Measurements from ENCODE around the gene MINDY3.
"Not testable (repeated sequence)": the region's sequence is repeated elsewhere in the genome, so short reads cannot be mapped to it uniquely, and the experiment has no call there.

MINDY3 gene

DNA sequence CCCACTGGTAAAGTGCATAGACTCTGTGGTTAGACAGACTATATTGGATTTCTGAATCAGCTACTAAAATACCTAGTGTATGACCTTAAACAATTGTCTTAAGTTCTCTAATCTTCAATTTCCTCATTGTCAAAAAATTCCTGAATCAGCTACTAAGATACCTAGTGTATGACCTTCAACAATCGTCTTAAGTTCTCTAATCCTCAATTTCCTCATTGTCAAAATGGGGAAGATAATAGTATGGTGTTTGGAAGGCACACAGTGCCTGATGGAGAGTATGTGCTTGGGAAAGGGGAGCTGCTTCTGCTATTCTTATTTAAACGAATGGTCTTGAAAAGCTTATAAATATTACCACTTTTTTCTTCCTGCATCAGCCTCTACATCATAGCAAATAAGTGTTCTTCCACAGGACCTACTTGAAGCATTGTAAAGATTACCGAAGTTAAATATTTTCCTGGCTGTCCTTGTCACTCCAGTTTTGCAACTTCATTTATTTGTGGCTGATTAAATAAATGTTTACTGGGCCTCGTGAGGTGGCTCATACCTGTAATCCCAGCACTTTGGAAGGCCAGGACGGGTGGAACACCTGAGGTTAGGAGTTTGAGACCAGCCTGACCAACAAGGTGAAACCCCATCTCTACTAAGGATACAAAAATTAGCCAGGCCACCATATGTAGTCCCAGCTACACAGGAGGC, 76.2 kb downstream of the MINDY3 start:
- Histone ChIP-seq H3K4me3 (ENCODE audit: low read depth, low read length) (no peak overlapping the region), H3K27me3 (no peaks in the 10 kb centered on the region), H3K4me1 (no peaks in the 10 kb centered on the region), H3K36me3 (peaks cover 1% of the 10 kb centered on the region), H3K9me3 (no peaks in the 10 kb centered on the region)
- no peak for DNase-seq
- TF ChIP-seq, protein P1, sequence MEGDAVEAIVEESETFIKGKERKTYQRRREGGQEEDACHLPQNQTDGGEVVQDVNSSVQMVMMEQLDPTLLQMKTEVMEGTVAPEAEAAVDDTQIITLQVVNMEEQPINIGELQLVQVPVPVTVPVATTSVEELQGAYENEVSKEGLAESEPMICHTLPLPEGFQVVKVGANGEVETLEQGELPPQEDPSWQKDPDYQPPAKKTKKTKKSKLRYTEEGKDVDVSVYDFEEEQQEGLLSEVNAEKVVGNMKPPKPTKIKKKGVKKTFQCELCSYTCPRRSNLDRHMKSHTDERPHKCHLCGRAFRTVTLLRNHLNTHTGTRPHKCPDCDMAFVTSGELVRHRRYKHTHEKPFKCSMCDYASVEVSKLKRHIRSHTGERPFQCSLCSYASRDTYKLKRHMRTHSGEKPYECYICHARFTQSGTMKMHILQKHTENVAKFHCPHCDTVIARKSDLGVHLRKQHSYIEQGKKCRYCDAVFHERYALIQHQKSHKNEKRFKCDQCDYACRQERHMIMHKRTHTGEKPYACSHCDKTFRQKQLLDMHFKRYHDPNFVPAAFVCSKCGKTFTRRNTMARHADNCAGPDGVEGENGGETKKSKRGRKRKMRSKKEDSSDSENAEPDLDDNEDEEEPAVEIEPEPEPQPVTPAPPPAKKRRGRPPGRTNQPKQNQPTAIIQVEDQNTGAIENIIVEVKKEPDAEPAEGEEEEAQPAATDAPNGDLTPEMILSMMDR (IDR thresholded peaks at IDR 0.05; ENCODE audit: low read depth, low read length) = no peak

DNA sequence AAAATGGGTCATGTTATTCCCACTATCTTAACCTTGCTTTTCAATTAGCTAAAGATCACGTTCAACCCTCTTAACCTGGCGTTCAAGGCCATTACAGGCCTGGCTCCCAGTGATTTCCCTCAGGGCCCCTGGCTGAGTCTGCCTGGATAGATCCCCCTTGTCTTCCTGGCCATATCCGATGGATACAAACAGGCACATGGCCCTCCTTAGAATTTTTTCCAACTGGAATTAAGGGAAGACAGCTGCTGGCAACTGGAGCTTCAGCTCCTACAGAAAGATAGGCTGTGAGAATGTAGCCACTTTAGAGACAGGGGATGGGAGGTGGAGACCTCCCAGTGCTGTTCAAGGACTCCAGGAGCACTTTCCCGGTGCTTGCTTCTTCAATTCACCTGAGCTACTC, 77.5 kb downstream of the MINDY3 start:
- H3K4me3 ChIP-seq (ENCODE audit: low read depth, low read length) = no peak overlapping the region
- DNase-seq = peak; percentile 11
- H3K4me1 ChIP-seq = no peaks in the 10 kb centered on the region
- TF ChIP-seq, protein P1 (IDR thresholded peaks at IDR 0.05; ENCODE audit: low read depth, low read length) = no peak
- H3K27me3 ChIP-seq = no peaks in the 10 kb centered on the region
- H3K36me3 ChIP-seq = peaks cover 6% of the 10 kb centered on the region
- no peaks in the 10 kb centered on the region for H3K9me3 ChIP-seq

DNA sequence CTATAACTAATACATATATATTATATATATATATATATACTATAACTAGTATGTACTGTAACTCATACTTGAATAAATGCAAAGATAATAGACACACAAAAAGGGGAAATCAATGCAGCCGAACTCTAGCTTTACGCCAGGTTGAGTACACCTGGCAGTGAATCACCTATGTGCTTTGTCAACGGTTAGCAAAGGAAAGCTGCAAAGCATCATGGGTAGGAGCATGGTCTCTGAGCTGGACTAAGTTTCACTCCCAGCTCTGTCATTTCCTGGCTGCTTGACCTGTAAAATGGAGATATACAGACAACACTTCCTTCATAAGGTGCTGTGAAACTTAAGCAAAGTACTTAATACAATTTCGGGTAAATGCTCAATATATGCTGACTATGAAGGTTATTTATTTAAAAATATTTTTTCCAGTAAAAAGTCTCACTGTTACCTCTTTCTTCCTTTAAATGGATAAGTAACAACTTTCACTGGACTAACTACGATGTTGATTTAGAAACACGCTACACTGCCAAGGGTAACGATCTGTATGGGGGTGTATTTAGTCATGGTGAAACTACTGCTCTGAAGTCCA, 78.8 kb downstream of the MINDY3 start:
- no peak for DNase-seq
- Histone ChIP-seq H3K9me3 (no peaks in the 10 kb centered on the region), H3K36me3 (peaks cover 6% of the 10 kb centered on the region), H3K4me3 (ENCODE audit: low read depth, low read length) (no peak overlapping the region), H3K4me1 (no peaks in the 10 kb centered on the region), H3K27me3 (no peaks in the 10 kb centered on the region)
- TF ChIP-seq, protein P1 (IDR thresholded peaks at IDR 0.05; ENCODE audit: low read depth, low read length) = no peak

DNA sequence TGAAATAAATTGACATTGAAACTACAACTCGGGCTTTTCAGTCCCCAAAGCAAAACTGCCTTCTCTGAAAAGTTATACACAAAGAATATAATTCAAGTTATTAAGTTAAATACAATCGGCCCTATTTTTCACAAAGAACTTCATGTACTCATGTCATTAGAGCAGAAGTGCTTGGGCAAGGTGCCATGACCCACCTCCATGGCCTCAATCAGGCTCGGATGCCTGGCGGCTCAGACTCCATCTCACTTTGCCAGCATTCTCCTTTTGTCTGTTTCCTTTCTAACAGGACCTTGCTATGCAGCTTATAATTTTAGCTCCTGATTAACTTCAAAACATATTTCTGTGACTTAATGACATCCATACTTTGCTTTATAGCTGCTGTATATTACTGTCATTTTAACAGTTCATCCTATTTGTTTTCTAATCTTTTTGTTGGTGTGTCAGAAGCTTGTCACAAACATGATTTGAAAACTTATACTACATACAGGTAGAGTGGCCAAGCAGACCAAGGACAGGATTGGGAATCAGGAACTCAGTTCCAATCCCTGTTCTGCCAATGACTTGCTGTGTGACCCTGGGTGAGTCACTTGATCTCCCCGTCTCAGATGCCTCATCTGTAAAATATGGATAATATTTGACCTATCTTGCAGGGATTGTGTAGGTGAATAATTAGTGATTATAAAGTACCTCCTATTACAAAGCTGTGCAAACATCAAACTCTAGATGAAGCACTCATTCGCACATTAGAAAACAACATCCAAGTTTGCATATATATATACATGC, 79.8 kb downstream of the MINDY3 start:
- Histone ChIP-seq H3K36me3 (peaks cover 6% of the 10 kb centered on the region), H3K4me3 (ENCODE audit: low read depth, low read length) (no peak overlapping the region), H3K27me3 (no peaks in the 10 kb centered on the region), H3K9me3 (no peaks in the 10 kb centered on the region), H3K4me1 (no peaks in the 10 kb centered on the region)
- no peak for DNase-seq
- TF ChIP-seq, protein P1 (IDR thresholded peaks at IDR 0.05; ENCODE audit: low read depth, low read length) = no peak

DNA sequence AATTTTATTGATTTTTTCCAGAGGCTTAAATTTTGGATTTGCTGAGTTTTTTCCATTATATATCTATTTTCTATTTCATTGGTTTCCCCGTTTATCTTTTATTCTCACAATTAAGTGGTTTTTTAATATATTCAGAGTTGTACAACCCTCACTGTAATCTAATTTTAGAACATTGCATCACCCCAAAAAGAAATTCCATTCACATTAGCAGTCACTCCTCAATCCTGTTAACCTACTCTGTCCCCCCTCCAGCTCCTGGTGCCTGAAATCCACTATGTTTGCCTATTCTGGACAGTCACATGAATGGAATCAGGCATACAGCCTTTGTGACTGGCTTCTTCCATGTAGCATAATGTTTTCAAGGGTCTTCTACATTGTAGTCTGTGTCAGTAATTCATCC, 84.8 kb downstream of the MINDY3 start:
- H3K9me3 ChIP-seq = no peaks in the 10 kb centered on the region
- H3K36me3 ChIP-seq = peaks cover 6% of the 10 kb centered on the region
- no peaks in the 10 kb centered on the region for H3K4me1 ChIP-seq
- no peak overlapping the region for H3K4me3 ChIP-seq (ENCODE audit: low read depth, low read length)
- no peaks in the 10 kb centered on the region for H3K27me3 ChIP-seq
- TF ChIP-seq, protein P1 (IDR thresholded peaks at IDR 0.05; ENCODE audit: low read depth, low read length) = no peak
- no peak for DNase-seq

DNA sequence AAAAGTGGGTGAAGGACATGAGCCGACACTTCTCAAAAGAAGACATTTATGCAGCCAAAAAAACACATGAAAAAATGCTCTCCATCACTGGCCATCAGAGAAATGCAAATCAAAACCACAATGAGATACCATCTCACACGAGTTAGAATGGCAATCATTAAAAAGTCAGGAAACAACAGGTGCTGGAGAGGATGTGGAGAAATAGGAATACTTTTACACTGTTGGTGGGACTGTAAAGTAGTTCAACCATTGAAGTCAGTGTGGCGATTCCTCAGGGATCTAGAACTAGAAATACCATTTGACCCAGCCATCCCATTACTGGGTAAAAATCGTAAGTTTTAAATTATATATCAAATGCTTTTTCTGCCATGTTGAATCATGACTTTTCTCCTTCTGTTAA, 85.8 kb downstream of the MINDY3 start:
- H3K4me3 ChIP-seq (ENCODE audit: low read depth, low read length); H3K4me1 ChIP-seq; H3K36me3 ChIP-seq; DNase-seq; H3K27me3 ChIP-seq; H3K9me3 ChIP-seq: not testable (repeated sequence)
